Activated T-cell treated with anti-CD3 and anti-CD28 coated beads, Interleukin-2, amount 50 U/mL, for 4 hours (primary cell): ENCODE results near the gene SLC25A40. TPM values are rescaled to one million over a fixed set of nuclear protein-coding genes. Genes with fewer than 3 reads are reported as not detected.
"Not testable (repeated sequence)": the region's sequence is repeated elsewhere in the genome, so short reads cannot be mapped to it uniquely, and the experiment has no call there.

ENCODE experiments used
- ATAC-seq, 2 donors: fragments of 200-7000 bp; cut with Tn5 transposase; one replicate each; pipeline ENCODE4 v1.10.0; 2021
- DNase-seq: peaks from one replicate; pipeline ENCODE4 v3.0.0-alpha.2; 2020
- H3K27me3 Mint-ChIP-seq: one replicate; pipeline ENCODE4 v1.8.0; 2021; ENCODE audit warnings: low read depth, mixed read lengths
- H3K36me3 Mint-ChIP-seq: one replicate; pipeline ENCODE4 v1.8.0; 2022; ENCODE audit warnings: mixed read lengths; ENCODE audit not compliant: insufficient read depth
- H3K4me1 Mint-ChIP-seq: one replicate; pipeline ENCODE4 v1.8.0; 2021; ENCODE audit warnings: low read depth, mixed read lengths
- H3K4me3 Mint-ChIP-seq: one replicate; pipeline ENCODE4 v1.8.0; 2021; ENCODE audit warnings: mild to moderate bottlenecking, moderate library complexity, mixed read lengths
- H3K9me3 Mint-ChIP-seq: one replicate; pipeline ENCODE4 v1.8.0; 2021; ENCODE audit warnings: mixed read lengths
- total RNA-seq, 3 donors: library from RNA; stranded (reverse); gene quantifications; one replicate each; pipeline ENCODE4 v1.2.1, GENCODE V29; 2021

SLC25A40 gene, protein sequence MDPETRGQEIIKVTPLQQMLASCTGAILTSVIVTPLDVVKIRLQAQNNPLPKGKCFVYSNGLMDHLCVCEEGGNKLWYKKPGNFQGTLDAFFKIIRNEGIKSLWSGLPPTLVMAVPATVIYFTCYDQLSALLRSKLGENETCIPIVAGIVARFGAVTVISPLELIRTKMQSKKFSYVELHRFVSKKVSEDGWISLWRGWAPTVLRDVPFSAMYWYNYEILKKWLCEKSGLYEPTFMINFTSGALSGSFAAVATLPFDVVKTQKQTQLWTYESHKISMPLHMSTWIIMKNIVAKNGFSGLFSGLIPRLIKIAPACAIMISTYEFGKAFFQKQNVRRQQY
- total RNA-seq = 10 to 100 TPM; 20.4 to 21.7 (median 21.7) TPM

DNA sequence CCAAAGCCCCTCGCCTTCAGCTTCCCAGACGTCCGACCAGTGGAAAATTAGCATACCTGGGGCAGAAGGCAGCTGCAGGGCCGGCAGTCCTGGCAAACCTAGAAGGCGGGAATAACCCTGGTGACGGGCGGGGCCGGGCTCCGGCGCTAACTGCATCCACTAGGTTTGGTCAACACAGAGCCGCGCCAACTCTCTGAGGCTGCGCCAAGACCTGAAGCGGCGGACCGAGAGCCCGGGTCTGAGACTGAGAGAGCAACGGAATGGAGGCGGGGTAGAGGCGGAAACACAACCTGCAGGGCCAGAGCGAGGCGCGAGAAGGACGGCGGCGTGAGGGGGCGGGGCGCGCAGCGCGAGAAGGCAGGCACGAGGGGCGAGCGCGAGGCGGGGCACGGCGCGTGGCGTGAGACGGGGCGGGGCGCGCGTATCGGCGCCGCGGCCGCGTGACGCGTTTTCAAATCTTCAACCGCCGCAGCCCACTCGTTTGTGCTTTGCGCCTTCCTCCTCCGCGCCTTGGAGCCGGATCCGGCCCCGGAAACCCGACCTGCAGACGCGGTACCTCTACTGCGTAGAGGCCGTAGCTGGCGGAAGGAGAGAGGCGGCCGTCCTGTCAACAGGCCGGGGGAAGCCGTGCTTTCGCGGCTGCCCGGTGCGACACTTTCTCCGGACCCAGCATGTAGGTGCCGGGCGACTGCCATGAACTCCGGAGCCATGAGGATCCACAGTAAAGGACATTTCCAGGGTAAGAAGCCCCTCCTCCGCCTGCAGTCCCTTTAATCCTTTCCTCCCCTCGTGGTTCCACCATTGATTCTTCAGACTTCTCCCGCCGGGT is at the start of gene SLC25A40, which contains the start of gene DBF4:
TSS of gene SLC25A40 (minus strand) at position 321 of the 829 bp plus-strand sequence. CDS start 17,633 bp downstream, outside the sequence.
TSS of gene DBF4 (plus strand) at position 454 of the 829 bp plus-strand sequence. CDS start at position 694, 240 bp downstream.
- H3K36me3 Mint-ChIP-seq = peaks cover 16% of the 10 kb centered on the region
- DNase-seq = peak; percentile 94
- peaks cover 40% of the 10 kb centered on the region for H3K4me1 Mint-ChIP-seq
- H3K9me3 Mint-ChIP-seq = peaks cover 11% of the 10 kb centered on the region
- H3K4me3 Mint-ChIP-seq = peak within 1 kb of the TSS; percentile 98
- H3K27me3 Mint-ChIP-seq = no peaks in the 10 kb centered on the region
- ATAC-seq = peak; percentile 94 to 96

DNA sequence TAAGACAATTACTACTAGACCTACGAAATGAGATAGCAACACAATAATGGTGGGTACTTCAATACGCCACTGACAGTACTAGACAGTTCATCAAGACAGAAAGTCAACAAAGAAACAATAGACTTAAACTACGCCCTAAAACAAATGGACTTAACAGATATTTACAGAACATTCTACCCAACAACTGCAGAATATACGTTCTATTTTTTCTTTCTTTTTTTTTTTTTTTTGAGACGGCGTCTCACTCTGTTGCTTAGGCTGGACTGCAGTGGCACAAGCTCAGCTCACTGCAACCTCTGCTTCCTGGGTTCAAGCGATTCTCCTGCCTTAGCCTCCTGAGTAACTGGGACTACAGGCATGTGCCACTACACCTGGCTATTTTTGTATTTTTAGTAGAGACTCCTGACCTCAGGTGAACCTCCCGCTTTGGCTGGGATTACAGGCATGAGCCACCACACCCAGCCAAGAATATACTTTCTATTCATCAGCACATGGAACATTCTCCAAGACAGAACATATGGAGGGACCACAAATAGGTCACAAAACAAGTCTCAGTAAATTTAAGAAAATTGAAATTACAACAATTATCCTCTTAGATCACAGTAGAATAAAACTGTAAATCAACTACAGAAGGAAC is 46.7 kb upstream of the SLC25A40 start:
- not testable (repeated sequence) for H3K4me3 Mint-ChIP-seq, H3K36me3 Mint-ChIP-seq, H3K4me1 Mint-ChIP-seq, H3K9me3 Mint-ChIP-seq, ATAC-seq, DNase-seq
- peaks cover 19% of the 10 kb centered on the region for H3K27me3 Mint-ChIP-seq

DNA sequence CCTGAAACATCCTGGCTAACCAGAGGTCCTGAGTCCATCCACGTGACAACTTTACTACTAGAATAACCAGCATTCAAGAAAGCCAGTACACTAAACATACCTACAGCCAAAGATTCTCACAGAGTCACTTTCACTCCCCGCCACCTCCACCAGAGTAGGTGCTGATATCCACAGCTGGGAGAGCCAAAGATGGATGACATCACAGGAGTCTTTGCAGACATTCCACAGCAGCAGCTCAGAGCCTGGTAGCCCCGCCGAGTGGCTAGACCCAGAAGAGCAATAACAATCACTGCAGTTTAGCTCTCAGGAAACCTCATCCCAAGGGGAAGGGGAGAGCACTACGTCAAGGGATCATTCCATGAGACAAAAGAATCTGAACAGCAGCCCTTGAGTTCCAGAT is 44.4 kb upstream of the SLC25A40 start:
- H3K36me3 Mint-ChIP-seq = no peaks in the 10 kb centered on the region
- ATAC-seq (no peak), DNase-seq (no peak)
- H3K4me3 Mint-ChIP-seq = no peak overlapping the region
- H3K9me3 Mint-ChIP-seq = no peaks in the 10 kb centered on the region
- H3K27me3 Mint-ChIP-seq = peaks cover 19% of the 10 kb centered on the region
- H3K4me1 Mint-ChIP-seq = no peaks in the 10 kb centered on the region

DNA sequence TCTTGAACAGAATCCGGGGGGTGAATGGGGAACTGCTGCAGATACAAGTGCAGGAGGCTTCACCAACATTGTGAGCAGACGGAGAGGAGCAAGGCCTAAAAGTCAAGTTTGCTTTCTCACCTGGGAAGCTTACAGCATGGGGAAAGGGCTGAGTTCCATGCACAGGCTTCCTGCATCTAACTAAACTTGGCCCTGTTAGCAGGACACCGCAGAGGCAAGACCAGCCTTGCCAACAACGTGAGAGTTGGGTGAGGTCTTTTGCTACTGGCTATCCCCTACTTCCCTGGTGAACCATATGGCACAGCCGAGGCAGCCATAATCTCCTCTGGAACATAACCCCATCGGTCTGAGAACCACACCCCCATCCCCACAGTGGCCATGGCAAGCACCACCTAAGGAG is 43.7 kb upstream of the SLC25A40 start:
- H3K36me3 Mint-ChIP-seq = no peaks in the 10 kb centered on the region
- ATAC-seq (no peak), DNase-seq (no peak)
- H3K9me3 Mint-ChIP-seq = no peaks in the 10 kb centered on the region
- no peak overlapping the region for H3K4me3 Mint-ChIP-seq
- H3K27me3 Mint-ChIP-seq = peaks cover 19% of the 10 kb centered on the region
- no peaks in the 10 kb centered on the region for H3K4me1 Mint-ChIP-seq

DNA sequence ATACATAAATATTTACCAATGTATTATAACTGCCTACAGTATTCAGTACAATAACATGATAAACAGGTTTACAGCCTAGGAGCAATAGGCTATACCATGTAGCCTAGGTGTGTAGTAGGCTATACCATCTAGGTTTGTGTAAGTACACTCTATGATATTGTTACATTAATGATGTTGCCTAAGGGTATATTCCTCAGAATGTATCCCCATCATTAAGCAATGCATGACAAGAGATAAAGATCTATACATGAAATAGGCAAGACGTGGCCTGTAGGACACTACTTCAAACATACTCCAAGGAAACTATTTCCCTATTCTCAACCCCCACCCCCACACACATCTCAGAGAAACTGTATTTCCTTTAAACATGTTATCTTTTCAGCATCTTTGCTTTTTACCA is 42.6 kb upstream of the SLC25A40 start:
- Mint-ChIP-seq H3K4me3 (no peak overlapping the region), H3K27me3 (peaks cover 19% of the 10 kb centered on the region), H3K4me1 (no peaks in the 10 kb centered on the region), H3K9me3 (no peaks in the 10 kb centered on the region), H3K36me3 (no peaks in the 10 kb centered on the region)
- DNase-seq (no peak), ATAC-seq (no peak)

DNA sequence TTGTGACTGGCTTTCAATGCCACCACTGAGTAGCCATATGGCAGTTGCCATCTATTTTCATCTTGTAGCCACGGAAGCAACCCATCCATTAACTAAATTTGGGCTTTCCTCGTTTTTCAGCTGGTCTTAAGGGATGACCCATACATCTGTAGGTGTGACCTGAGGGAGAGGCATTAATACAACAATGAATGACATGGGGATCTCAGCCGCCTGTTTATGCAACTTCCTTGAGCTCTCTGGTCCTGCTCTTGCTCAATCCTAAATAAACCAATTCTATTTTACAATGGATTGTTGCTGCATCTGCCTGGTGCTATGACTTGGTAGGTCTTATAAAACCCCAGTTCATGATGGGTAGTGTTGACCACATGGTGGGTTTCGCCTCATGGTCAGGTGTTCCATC is 36.0 kb upstream of the SLC25A40 start:
- ATAC-seq = no peak
- no peaks in the 10 kb centered on the region for H3K9me3 Mint-ChIP-seq

DNA sequence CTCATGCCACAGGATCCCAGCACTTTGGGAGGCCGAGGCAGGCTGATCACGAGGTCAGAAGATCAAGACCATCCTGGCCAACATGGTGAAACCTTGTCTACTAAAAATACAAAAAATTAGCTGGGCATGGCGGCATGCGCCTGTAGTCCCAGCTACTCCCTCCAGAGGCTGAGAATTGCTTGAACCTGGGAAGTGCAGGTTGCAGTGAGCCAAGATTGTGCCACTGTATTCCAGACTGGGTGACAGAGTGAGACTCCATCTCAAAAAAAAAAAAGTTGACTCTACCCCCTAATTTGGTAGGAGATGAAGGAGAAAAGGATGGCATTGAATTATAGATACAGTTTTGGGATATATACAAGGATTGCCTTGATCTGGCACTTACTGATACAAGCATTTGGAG is 32.7 kb upstream of the SLC25A40 start:
- peaks cover 15% of the 10 kb centered on the region for H3K36me3 Mint-ChIP-seq
- H3K9me3 Mint-ChIP-seq, H3K4me1 Mint-ChIP-seq, DNase-seq, ATAC-seq, H3K27me3 Mint-ChIP-seq, H3K4me3 Mint-ChIP-seq: not testable (repeated sequence)

More for the DNA sequence above, 36.0 kb upstream of the SLC25A40 start:
- Mint-ChIP-seq H3K27me3 (no peaks in the 10 kb centered on the region), H3K4me3 (no peak overlapping the region), H3K36me3 (peaks cover 8% of the 10 kb centered on the region), H3K4me1 (peaks cover 3% of the 10 kb centered on the region)
- DNase-seq = no peak

DNA sequence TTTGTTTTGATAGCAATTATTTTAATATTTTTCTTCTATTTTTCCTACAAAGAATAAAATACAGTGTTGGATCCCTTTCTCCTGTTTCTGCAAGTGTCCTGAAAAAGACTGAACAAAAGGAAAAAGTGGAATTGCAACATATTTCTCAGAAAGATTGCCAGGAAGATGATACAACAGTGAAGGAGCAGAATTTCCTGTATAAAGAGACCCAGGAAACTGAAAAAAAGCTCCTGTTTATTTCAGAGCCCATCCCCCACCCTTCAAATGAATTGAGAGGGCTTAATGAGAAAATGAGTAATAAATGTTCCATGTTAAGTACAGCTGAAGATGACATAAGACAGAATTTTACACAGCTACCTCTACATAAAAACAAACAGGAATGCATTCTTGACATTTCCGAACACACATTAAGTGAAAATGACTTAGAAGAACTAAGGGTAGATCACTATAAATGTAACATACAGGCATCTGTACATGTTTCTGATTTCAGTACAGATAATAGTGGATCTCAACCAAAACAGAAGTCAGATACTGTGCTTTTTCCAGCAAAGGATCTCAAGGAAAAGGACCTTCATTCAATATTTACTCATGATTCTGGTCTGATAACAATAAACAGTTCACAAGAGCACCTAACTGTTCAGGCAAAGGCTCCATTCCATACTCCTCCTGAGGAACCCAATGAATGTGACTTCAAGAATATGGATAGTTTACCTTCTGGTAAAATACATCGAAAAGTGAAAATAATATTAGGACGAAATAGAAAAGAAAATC is 31.2 kb upstream of the SLC25A40 start:
- not testable (repeated sequence) for H3K4me1 Mint-ChIP-seq, DNase-seq, H3K4me3 Mint-ChIP-seq, H3K9me3 Mint-ChIP-seq, H3K27me3 Mint-ChIP-seq, ATAC-seq
- peaks cover 17% of the 10 kb centered on the region for H3K36me3 Mint-ChIP-seq

DNA sequence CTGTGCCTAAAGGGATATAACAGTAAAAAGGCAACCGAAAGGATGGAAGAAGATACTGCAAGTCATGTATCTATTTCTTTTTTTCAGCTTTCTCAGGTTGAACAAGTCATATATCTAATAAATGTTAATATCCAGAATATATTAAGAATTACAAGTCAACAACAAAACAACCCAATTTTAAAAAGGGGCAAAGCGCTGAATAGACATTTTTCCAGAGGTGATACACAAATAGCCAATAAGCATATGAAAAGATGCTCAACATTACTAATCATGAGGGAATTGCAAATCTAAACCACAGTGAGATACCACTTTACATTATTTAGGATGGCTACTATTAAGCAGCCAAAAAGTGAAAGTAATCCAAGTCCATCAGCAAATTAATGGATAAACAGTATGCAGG is 23.1 kb upstream of the SLC25A40 start:
- DNase-seq (no peak), ATAC-seq (no peak)
- Mint-ChIP-seq H3K9me3 (no peaks in the 10 kb centered on the region), H3K4me3 (no peak overlapping the region), H3K27me3 (no peaks in the 10 kb centered on the region), H3K36me3 (peaks cover 40% of the 10 kb centered on the region), H3K4me1 (peaks cover 4% of the 10 kb centered on the region)

DNA sequence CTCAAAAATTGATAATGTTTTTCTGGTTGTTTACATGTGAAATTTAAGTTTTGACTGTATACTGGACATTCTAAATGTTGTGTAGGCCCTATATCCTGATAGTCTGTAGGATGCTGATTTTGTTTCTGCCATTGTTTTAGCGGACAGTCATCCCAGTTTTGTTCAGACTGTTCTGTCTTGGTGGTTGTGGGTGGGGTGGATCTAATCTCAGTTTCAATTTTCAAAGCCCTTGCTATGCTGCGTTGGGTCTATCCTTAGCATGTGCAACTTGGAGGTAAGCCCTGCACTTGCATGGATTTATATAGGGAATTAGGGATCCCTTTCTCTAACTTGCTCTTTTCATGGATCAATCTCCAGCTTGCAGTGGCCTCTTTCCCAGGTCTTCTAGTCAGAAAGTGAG is 19.2 kb upstream of the SLC25A40 start:
- DNase-seq = no peak
- no peak overlapping the region for H3K4me3 Mint-ChIP-seq
- no peaks in the 10 kb centered on the region for H3K27me3 Mint-ChIP-seq
- ATAC-seq = no peak
- H3K36me3 Mint-ChIP-seq = peaks cover 32% of the 10 kb centered on the region
- H3K9me3 Mint-ChIP-seq = no peaks in the 10 kb centered on the region
- peaks cover 2% of the 10 kb centered on the region for H3K4me1 Mint-ChIP-seq

DNA sequence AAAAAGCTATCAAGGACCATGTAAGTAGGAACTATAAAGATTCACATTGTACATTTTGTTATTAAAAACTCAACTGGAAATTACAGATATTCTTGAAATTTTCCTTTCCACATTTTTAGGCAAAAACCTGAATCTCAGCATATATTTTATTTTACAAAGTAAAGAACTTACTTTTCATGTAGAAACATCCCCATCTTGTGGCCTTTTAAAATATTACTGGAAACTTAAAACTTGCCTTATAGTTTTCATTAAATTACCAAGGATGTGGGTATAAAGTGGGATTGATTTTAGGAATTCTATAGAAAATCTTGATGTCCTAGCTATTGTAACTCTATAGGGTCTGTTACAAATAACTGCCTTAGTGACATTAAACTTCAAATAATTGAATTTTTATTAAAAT is 10.7 kb upstream of the SLC25A40 start:
- H3K9me3 Mint-ChIP-seq = no peaks in the 10 kb centered on the region
- no peak for DNase-seq
- H3K27me3 Mint-ChIP-seq = no peaks in the 10 kb centered on the region
- peaks cover 4% of the 10 kb centered on the region for H3K4me1 Mint-ChIP-seq
- peaks cover 27% of the 10 kb centered on the region for H3K36me3 Mint-ChIP-seq
- H3K4me3 Mint-ChIP-seq = no peak overlapping the region
- ATAC-seq = no peak

DNA sequence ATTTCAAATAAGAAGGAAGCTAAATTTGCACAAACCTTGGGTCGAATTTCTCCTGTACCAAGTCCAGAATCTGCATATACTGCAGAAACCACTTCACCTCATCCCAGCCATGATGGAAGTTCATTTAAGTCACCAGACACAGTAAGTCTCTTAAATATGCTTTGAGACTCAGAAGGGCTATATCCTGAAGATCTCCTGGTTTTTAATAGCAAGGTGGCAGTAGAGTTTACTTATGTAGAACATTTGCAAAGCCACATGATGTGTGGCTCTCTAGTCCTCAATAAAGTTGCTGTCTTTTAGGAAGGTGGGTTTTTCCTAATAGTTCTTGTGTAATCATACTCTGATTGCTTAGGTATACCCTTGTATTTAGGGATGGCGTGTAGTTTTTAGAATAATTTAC is 8.9 kb upstream of the SLC25A40 start:
- Mint-ChIP-seq H3K27me3 (no peaks in the 10 kb centered on the region), H3K4me3 (no peak overlapping the region), H3K36me3 (peaks cover 39% of the 10 kb centered on the region), H3K4me1 (peaks cover 9% of the 10 kb centered on the region), H3K9me3 (no peaks in the 10 kb centered on the region)
- no peak for ATAC-seq
- DNase-seq = no peak

DNA sequence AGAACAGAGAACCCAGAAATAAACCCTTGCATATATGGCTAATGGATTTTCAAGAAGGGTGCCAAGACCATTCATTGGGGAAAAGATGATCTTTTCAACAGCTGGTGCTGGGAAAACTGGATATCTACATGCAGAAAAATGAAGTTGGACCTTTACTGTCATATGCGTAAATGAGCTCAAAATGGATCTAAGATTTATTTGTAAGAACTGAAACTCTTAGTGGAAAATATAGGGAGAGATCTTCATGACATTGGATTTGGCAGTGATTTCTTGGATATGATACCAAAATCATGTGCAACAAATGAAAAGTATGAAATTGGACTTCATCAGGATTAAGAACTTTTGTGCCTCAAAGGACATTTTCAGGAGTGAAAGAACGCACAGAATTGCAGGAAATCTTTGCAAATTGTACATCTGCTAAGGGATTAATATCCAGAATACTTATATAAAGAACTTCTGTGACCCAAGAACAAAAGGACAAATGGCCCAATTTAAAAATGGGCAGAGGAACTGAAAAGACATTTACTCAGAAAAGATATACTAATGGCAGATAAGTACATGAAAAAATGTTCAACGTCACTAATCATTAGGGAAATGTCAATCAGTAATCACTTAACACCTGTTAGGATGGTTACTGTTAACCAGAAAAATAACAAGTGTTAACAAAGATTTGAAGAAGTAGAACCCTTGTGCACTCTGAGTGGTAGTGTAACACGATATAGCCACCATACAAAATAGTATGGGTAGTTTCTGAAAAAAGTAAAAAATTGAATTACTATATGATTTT is 6.2 kb upstream of the SLC25A40 start:
- no peak overlapping the region for H3K4me3 Mint-ChIP-seq
- no peaks in the 10 kb centered on the region for H3K9me3 Mint-ChIP-seq
- H3K4me1 Mint-ChIP-seq = peaks cover 24% of the 10 kb centered on the region
- ATAC-seq (no peak), DNase-seq (no peak)
- H3K27me3 Mint-ChIP-seq = no peaks in the 10 kb centered on the region
- peaks cover 29% of the 10 kb centered on the region for H3K36me3 Mint-ChIP-seq
